ENCODE data around the gene PALB2. TPM values are rescaled to one million over a fixed set of nuclear protein-coding genes. Genes with fewer than 3 reads are reported as not detected.

Gene PALB2
- total RNA-seq, 1 donor from 2014 or later: 8.5 TPM

DNA sequence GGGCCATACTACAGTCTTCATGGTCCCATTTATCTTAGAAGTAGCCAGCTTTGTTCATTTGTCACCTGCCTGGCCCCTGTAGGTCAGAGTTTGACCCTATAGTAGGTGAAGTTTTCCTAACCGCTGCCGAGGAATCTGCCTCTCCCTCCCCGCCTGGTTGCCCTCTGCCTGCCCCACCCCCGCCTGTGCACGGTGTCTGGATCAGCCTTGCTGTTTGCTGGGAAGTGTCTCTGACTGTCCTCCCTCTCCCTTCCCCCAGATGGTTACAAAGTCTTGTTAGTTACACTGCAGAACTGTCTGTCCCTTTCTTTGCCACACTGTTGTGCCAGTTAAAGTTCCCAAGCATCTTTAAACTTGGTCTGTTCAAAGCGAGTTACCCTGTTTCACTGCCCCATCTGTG lies 77.9 kb downstream of the PALB2 start:
- no peak for DNase-seq (ENCODE audit: low read depth)
- TF ChIP-seq, protein P1, sequence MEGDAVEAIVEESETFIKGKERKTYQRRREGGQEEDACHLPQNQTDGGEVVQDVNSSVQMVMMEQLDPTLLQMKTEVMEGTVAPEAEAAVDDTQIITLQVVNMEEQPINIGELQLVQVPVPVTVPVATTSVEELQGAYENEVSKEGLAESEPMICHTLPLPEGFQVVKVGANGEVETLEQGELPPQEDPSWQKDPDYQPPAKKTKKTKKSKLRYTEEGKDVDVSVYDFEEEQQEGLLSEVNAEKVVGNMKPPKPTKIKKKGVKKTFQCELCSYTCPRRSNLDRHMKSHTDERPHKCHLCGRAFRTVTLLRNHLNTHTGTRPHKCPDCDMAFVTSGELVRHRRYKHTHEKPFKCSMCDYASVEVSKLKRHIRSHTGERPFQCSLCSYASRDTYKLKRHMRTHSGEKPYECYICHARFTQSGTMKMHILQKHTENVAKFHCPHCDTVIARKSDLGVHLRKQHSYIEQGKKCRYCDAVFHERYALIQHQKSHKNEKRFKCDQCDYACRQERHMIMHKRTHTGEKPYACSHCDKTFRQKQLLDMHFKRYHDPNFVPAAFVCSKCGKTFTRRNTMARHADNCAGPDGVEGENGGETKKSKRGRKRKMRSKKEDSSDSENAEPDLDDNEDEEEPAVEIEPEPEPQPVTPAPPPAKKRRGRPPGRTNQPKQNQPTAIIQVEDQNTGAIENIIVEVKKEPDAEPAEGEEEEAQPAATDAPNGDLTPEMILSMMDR (conservative IDR thresholded peaks at IDR 0.05; ENCODE audit: low read depth, low read length): no peak
- H3K4me3 ChIP-seq (ENCODE audit: low read depth, low read length): no peak overlapping the region

DNA sequence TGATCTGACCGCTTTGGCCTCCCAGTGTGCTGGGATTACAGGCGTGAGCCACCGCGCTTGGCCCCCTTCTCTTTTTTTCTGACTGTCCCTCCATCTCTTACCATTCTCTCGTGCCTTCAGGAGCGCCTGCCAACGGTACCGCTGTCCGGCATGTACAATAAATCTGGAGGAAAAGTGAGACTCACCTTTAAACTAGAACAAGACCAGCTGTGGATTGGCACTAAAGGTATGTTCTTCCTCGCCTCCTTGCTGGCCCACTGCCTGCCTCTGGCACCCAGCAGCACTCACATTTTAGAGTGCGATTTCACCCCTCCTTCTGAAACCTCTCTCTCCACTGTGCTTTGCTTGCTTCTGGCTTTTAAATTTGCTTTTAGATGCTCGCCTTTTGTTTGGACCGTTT lies 78.6 kb downstream of the PALB2 start:
- no peak for DNase-seq (ENCODE audit: low read depth)
- TF ChIP-seq, protein P1 (conservative IDR thresholded peaks at IDR 0.05; ENCODE audit: low read depth, low read length): no peak
- H3K4me3 ChIP-seq (ENCODE audit: low read depth, low read length): no peak overlapping the region

DNA sequence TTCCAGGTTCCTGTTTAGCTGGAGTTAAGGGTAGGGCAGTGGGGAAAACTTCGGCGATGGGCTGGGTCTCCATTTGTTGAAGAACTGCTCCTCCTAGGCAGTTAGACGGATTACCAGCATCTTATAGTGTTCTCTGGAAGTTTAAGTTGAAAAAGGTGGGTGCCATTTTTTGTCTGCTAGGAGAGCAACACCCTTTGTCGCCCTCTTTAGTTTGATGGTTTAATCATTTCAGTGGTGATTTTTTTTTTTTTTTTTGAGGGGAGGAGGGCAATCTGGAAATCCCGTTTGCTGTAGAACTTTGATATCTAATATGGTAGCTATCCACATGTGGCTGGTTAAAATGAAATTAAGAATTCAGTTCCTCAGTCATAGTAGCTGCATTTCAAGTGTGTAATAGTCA lies 79.5 kb downstream of the PALB2 start:
- no peak overlapping the region for H3K4me3 ChIP-seq (ENCODE audit: low read depth, low read length)
- TF ChIP-seq, protein P1 (conservative IDR thresholded peaks at IDR 0.05; ENCODE audit: low read depth, low read length): no peak
- DNase-seq (ENCODE audit: low read depth): no peak

DNA sequence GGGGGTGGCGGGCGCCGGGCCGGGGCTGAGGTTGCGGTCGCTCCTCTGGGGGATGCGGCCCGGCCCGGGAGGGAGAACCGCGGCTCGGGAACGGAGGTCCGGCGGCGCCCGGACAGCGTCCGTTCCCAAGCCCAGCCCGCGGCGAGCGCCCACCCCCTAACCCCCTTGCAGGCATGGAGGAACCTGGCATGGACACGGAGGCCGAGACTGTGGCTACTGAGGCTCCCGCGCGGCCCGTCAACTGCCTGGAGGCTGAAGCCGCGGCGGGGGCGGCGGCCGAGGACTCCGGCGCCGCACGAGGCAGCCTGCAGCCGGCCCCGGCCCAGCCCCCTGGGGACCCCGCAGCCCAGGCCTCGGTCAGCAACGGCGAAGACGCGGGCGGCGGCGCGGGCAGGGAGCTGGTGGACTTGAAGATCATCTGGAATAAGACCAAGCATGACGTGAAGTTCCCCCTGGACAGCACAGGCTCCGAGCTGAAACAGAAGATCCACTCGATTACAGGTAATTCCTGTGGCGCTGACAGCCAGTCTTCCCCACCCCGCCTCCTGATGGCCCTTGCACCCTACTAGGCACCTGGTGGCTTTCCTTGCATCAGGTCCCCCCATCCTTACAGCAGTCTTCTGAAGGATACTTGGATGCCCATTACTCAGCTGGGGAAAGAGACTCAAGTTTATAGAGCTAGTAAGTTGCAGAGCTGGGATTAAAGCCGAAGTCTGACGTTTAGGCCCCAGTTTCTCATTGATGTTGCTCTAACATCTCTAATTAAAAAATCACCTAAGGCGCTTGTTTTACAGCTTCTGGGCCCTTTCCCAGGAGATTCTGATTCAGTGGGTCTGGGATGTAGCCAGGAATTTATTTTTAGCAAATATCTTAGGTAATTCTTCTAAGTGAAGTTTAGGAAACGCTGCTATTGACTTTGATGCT lies 83.1 kb downstream of the PALB2 start:
- TF ChIP-seq, protein P1 (conservative IDR thresholded peaks at IDR 0.05; ENCODE audit: low read depth, low read length): no peak
- DNase-seq (ENCODE audit: low read depth): no peak
- H3K4me3 ChIP-seq (ENCODE audit: low read depth, low read length): peak overlapping the region; percentile 94

DNA sequence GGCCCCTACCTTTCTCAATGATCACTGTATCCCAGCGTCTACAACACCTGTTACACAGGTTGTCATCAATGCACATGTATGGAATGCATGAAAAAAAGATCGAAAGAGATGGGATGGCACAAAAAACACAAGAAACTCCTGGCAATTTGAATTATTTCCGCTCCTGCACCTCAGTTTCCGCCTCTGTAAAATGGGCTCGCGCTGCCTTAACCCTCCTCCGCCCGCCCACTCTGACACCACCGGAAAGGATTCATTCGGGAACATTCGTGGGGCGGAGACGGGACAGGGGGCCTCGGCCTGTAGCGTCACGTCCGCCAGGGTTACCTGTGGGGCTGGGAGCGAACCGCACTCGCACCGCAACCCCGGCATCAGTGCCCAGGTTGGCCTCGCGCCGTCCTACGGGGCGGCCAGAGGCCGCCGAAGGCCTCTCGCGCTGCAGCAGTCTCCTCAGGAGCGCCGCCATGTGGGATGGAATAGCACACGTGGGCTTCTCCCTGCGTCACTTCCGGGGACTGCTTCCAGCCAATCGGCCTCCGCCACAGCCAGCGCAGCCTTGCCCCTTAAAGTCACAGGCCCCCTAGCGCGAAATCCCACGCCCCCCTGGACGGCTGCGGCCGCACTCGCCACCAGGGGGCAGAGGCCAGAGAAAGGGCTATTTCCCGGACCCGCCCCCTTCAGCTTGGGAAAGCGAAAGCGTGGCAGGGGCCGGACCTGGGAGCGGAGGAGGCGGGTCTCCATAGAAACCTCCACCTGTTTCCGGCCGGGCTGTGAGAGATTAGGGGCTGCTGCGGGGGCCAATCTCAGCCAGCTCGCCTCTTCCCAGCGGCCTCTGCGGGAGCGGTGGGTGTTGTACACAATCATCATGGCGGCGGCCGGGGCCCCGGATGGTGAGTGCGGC lies 84.0 kb downstream of the PALB2 start, which contains the start of the genes EARS2 and UBFD1:
Gene EARS2 (minus strand): TSS at position 470 of the 898 bp plus-strand sequence. CDS start 7 bp downstream, at position 463.
Gene UBFD1 (plus strand): TSS at position 847 of the 898 bp plus-strand sequence. CDS start 16 bp downstream, at position 863.
- peak within 1 kb of the TSS; percentile 94 for H3K4me3 ChIP-seq (ENCODE audit: low read depth, low read length)
- DNase-seq (ENCODE audit: low read depth): peak; percentile 74
- TF ChIP-seq, protein P1 (conservative IDR thresholded peaks at IDR 0.05; ENCODE audit: low read depth, low read length): peak; percentile 91

DNA sequence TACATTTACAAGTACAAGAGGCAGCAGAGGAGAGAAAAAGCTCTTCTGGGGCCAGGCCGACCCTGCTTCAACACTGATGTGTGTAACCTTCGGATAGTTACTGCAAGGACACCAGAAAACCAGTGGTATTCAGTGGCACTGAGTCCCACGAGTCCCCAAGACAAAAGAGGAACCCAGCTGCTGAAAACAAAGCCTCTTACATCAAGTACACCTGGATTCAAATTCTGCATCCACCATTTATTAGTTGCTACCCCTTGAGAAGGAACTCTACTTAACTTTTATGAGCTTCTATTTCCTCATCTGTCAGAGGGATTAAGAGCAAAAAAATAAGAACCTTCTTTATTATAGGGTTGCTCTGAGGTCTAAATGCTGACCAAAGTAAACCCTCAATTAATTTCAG lies 86.6 kb downstream of the PALB2 start:
- TF ChIP-seq, protein P1 (conservative IDR thresholded peaks at IDR 0.05; ENCODE audit: low read depth, low read length): no peak
- DNase-seq (ENCODE audit: low read depth): no peak
- no peak overlapping the region for H3K4me3 ChIP-seq (ENCODE audit: low read depth, low read length)

Other genes starting within 250 kb of the PALB2 start
- 6.9 and 9.9 TPM in 2 replicates for gene COG7, start 188.1 kb downstream of the PALB2 start, total RNA-seq
- gene GGA2, start 130.8 kb downstream of the PALB2 start, total RNA-seq: 30.8 and 39.3 TPM in 2 replicates
- 39.7 and 41.6 TPM in 2 replicates for gene EARS2, start 84.0 kb downstream of the PALB2 start, total RNA-seq
- 90.1 and 125 TPM in 2 replicates for gene UBFD1, start 83.6 kb downstream of the PALB2 start, total RNA-seq
- gene NDUFAB1, start 45.0 kb downstream of the PALB2 start, total RNA-seq: 98.7 and 137 TPM in 2 replicates
- 32.6 and 36.8 TPM in 2 replicates for gene DCTN5, start 156 bp upstream of the PALB2 start, total RNA-seq
- 92.5 and 150 TPM in 2 replicates for gene PLK1, start 37.6 kb upstream of the PALB2 start, total RNA-seq
- gene ERN2, start 71.9 kb upstream of the PALB2 start, total RNA-seq: 0.35 and 0.58 TPM in 2 replicates
- gene CHP2, start 113.7 kb upstream of the PALB2 start, total RNA-seq: not detected in 2 replicates
- gene PRKCB, start 194.7 kb upstream of the PALB2 start, total RNA-seq: not detected in 2 replicates